Left lobe of liver (tissue), 1 donor: ENCODE measurements around the gene BCAS4. TPM values are rescaled to one million over a fixed set of nuclear protein-coding genes. Genes with fewer than 3 reads are reported as not detected.

Source experiments
- total RNA-seq: library from RNA; stranded (reverse); gene quantifications from one replicate; pipeline ENCODE4 v1.2.1, GENCODE V29; 2021
- donor health status: DM: no; HTN: yes; CAD: no.

BCAS4 gene
- total RNA-seq, 1 donor from 2014 or later = 0.83 TPM

Other genes with a start within 250 kb of the BCAS4 start
- 20.1 TPM for gene RIPOR3, start 103.5 kb upstream of the BCAS4 start, total RNA-seq
- 10.9 TPM for gene PARD6B, start 63.5 kb upstream of the BCAS4 start, total RNA-seq
- 21.1 TPM for gene ADNP, start 136.4 kb downstream of the BCAS4 start, total RNA-seq
- gene DPM1, start 163.5 kb downstream of the BCAS4 start, total RNA-seq = 13.6 TPM
- 2.6 TPM for gene MOCS3, start 163.8 kb downstream of the BCAS4 start, total RNA-seq
- gene KCNG1, start 228.0 kb downstream of the BCAS4 start, total RNA-seq = 0.20 TPM